Chondrocyte (in vitro differentiated cells): ENCODE data around the gene PFN2. TPM values are rescaled to one million over a fixed set of nuclear protein-coding genes. Genes with fewer than 3 reads are reported as not detected.

Source experiments
- DNase-seq: peaks from one replicate; pipeline ENCODE4 v3.0.0; 2021; ENCODE audit warnings: mixed read lengths, low spot score
- H3K27ac Mint-ChIP-seq: one replicate; pipeline ENCODE4 v1.8.0; 2021; ENCODE audit warnings: mild to moderate bottlenecking, moderate library complexity, mixed read lengths; ENCODE audit not compliant: unreplicated experiment
- H3K27me3 Mint-ChIP-seq: 2 replicates; pipeline ENCODE4 v1.8.0; 2021; ENCODE audit warnings: low read depth, mixed read lengths
- H3K36me3 Mint-ChIP-seq: 2 replicates; pipeline ENCODE4 v1.8.0; 2021; ENCODE audit warnings: low read depth, mixed read lengths
- H3K4me1 Mint-ChIP-seq: 2 replicates; pipeline ENCODE4 v1.8.0; 2021; ENCODE audit warnings: low read depth, mild to moderate bottlenecking, mixed read lengths
- H3K4me3 Mint-ChIP-seq: one replicate; pipeline ENCODE4 v1.8.0; 2021; ENCODE audit warnings: mild to moderate bottlenecking, moderate library complexity, mixed read lengths; ENCODE audit not compliant: unreplicated experiment
- H3K9me3 Mint-ChIP-seq: 2 replicates; pipeline ENCODE4 v1.8.0; 2021; ENCODE audit warnings: low read depth, mixed read lengths
- total RNA-seq: library from RNA; stranded (reverse); gene quantifications from 3 replicates; pipeline ENCODE4 v1.2.1, GENCODE V29; 2021
- TF ChIP-seq, protein P1 (sequence below): fragments of 200-600 bp; sonication (generic); IDR thresholded peaks from 2 replicates; pipeline ENCODE4 v1.5.0; 2021; ENCODE audit warnings: antibody characterized with exemption, mild to moderate bottlenecking, moderate library complexity

The PFN2 gene
- total RNA-seq, 1 donor from 2014 or later, result 447 TPM

DNA sequence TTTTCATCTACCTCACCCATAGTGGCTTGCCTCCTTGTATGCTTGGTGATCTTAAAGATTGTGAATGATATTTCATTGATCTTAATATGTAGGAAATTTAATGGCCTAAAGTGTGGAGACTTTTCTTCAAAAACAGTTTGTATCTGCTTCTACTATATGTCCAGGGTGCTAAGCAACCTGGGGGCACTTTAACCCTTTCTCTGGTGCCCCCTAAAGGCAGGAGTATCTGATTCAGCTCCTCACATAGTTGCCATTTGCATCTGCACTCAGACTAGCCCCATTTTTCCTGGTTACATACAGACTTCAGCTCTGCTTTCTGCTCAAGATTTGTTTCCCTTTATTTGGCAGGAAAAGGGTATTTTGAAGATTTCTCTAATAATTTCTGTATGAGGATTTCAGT, 5.2 kb upstream of the PFN2 start:
- peaks cover 68% of the 10 kb centered on the region for H3K4me1 Mint-ChIP-seq

DNA sequence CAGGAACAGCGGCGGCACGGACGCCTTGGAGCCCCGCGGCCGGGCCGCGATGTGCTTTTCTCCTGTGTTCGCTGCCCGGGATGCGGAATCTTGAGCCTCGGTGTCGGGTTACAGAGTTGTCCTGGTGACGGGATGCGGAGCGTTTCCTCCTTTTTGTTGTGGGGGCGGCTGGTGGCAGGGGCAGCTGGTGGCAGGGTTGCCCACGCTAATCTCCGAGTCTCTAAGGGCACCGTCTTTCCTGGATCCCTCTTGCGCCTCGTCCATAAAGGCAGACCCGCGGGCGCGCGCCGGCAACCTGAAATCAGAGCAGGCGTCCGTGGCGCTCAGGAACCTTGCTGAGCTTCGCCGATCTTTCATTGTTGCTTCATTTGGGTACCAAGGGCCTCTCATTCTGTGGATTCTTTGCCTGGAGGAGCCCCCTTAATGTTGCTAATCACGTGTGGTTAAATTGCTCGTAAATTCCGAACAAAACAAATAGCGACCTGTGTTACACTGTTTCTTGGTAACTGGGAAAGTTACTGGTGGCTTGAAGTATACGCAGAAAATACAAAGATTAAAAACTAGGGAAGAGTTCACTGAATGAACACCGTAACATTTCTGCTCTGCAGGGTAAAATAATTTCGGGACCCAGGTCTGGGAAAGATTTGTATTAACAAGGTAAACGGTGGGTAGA, 844 bp upstream of the PFN2 start:
- peak overlapping the region; percentile 97 for H3K27ac Mint-ChIP-seq
- H3K4me3 Mint-ChIP-seq, result peak overlapping the region; percentile 96
- H3K27me3 Mint-ChIP-seq, result no peaks in the 10 kb centered on the region
- H3K4me1 Mint-ChIP-seq, result peaks cover 59% of the 10 kb centered on the region
- TF ChIP-seq, protein P1, sequence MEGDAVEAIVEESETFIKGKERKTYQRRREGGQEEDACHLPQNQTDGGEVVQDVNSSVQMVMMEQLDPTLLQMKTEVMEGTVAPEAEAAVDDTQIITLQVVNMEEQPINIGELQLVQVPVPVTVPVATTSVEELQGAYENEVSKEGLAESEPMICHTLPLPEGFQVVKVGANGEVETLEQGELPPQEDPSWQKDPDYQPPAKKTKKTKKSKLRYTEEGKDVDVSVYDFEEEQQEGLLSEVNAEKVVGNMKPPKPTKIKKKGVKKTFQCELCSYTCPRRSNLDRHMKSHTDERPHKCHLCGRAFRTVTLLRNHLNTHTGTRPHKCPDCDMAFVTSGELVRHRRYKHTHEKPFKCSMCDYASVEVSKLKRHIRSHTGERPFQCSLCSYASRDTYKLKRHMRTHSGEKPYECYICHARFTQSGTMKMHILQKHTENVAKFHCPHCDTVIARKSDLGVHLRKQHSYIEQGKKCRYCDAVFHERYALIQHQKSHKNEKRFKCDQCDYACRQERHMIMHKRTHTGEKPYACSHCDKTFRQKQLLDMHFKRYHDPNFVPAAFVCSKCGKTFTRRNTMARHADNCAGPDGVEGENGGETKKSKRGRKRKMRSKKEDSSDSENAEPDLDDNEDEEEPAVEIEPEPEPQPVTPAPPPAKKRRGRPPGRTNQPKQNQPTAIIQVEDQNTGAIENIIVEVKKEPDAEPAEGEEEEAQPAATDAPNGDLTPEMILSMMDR, result peak; percentile 5
- peaks cover 3% of the 10 kb centered on the region for H3K9me3 Mint-ChIP-seq
- DNase-seq, result peak; percentile 83
- peaks cover 13% of the 10 kb centered on the region for H3K36me3 Mint-ChIP-seq

More for the DNA sequence above, 5.2 kb upstream of the PFN2 start:
- TF ChIP-seq, protein P1, result peak; percentile 26
- Mint-ChIP-seq H3K27me3 (no peaks in the 10 kb centered on the region), H3K36me3 (peaks cover 2% of the 10 kb centered on the region), H3K4me3 (no peak overlapping the region), H3K27ac (peak overlapping the region; percentile 87), H3K9me3 (peaks cover 15% of the 10 kb centered on the region)
- DNase-seq, result no peak

DNA sequence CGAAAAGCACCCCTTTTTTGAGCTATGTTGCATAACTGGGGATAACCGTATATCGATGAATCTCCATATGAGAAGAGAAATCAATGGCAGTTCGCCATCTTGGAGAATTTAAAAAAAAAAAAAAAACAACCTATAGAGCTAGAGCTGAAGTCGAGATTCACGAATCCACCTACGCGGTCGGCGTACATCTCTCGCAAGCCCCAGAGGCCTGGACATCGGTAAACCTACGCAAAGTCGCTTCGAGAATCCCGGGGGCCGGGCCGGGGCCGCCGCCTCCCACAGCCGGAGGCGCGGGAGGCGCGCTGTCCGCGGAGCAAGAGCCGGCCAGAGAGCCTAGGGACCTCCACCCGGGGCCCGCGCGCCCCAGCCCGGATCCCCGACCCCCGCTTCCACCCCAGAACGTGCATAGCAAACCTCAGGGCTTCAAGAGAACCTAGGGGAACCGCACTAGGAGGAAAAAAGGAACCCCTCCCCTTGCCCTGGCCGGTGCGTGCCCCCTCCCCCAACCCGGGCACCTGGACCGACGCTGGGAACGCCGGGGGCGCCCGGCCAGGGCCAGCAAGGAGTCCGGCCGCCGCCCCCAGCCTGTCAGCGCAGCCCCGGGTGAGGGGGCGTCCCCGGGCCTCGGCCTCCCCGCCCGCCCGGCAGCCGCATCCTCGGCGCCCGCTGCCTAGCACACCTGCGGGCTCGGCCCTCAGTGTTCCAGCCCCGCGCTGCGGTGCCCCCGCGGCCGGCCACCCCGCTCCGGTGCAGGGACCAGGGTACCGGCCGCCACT, 567 bp downstream of the PFN2 start:
- no peaks in the 10 kb centered on the region for H3K27me3 Mint-ChIP-seq
- peaks cover 20% of the 10 kb centered on the region for H3K36me3 Mint-ChIP-seq
- peak overlapping the region; percentile 96 for H3K4me3 Mint-ChIP-seq
- TF ChIP-seq, protein P1, result no peak
- H3K27ac Mint-ChIP-seq, result peak overlapping the region; percentile 99
- peaks cover 59% of the 10 kb centered on the region for H3K4me1 Mint-ChIP-seq
- no peak for DNase-seq
- peaks cover 3% of the 10 kb centered on the region for H3K9me3 Mint-ChIP-seq

DNA sequence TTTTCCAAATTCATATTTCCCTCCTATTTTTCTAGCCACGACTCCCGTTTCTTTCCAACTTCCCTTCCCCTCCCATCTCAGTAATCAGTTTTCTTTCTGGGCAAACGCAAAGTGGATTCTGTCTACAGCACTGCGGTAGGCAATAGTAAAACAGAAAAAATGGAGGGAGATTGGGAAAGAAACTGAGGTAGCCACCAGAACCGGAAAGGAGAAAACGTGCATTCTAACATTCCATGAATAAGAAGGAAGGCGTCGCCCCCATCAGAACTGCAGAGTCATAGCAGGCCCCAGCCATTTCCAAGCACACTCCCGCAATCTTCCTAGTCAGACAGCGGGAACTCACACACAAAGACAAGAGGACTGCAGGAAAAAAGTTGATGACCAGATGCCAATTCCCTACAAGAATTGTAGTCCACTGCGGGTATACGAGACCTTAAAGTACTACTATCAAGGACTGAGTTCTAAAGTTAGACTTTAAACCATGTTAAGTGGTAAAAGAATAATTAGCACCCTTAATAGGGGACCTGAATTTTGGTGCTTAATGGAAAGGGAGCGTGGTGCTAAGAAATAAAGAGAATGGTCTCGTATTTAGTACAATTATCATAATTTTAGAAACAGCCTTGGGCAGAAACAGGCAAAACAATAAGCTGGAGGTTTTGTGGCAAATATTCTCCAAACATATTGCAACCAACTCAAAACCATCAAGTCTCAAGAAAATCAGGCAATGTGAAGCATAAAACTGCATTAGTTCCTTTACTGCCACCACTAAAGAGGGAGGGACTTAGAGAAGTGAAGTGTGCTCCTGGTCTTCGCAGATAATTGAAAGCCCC, 1.4 kb downstream of the PFN2 start:
- H3K27ac Mint-ChIP-seq, result peak overlapping the region; percentile 99
- no peak for DNase-seq
- H3K9me3 Mint-ChIP-seq, result peaks cover under 1% of the 10 kb centered on the region
- TF ChIP-seq, protein P1, result peak; percentile 64
- peak overlapping the region; percentile 83 for H3K4me3 Mint-ChIP-seq
- peaks cover 59% of the 10 kb centered on the region for H3K4me1 Mint-ChIP-seq
- no peaks in the 10 kb centered on the region for H3K27me3 Mint-ChIP-seq
- peaks cover 20% of the 10 kb centered on the region for H3K36me3 Mint-ChIP-seq

DNA sequence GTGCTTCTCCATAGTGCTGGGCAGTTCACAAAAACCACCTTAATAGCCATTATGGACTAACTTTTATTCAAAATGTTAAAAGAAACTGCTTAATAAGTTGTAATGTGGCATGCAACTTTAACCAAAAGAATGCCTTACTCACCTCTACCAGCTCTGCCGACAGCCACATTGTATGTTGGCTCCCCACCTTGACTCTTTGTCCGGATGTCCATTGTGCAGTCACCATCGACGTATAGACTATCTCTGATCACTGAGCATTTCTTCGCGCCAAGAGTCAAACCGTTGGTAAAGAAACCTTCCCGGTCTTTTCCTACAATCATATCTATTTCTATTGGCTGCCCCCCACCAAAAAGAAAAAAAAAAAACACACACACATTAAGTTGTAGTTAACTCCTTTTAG, 2.5 kb downstream of the PFN2 start:
- Mint-ChIP-seq H3K27ac (peak overlapping the region; percentile 93), H3K4me1 (peaks cover 61% of the 10 kb centered on the region), H3K27me3 (no peaks in the 10 kb centered on the region), H3K4me3 (peak overlapping the region; percentile 83), H3K9me3 (no peaks in the 10 kb centered on the region), H3K36me3 (peaks cover 23% of the 10 kb centered on the region)
- no peak for DNase-seq
- TF ChIP-seq, protein P1, result no peak
